ENCODE measurements around the gene SLC22A9. TPM values are rescaled to one million over a fixed set of nuclear protein-coding genes. Genes with fewer than 3 reads are reported as not detected.

Gene SLC22A9
- total RNA-seq, 1 experiment from 2014 or later, result not detected

DNA sequence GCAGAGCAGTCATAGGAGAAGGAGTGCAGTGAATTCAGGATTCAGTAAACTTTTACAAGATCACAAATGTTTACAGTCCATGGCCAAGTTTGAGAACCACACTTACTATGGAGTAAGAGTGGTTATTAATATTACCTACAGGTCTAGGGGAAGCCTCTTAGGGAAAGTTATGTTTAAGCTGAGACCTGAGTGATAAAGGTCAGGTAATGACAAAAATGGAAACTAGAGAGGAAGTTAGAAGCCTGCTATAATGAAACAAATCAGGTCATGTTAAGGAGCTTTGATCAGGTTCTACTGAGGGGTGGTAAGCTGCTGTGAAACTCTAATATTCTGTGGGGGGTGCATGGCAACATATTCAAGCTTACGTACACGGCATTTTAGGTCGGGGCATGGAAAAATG, 32.5 kb upstream of the SLC22A9 start:
- H3K4me3 ChIP-seq (ENCODE audit: low read length), result no peak overlapping the region
- ATAC-seq (no peak), DNase-seq (no peak)
- H3K9me3 ChIP-seq (ENCODE audit: low read length), result no peaks in the 10 kb centered on the region
- CTCF ChIA-PET, result no interaction called here
- no peaks in the 10 kb centered on the region for H3K79me2 ChIP-seq (ENCODE audit: low read length)
- intact Hi-C loops (cut with micrococcal nuclease), result no loop called here
- no peaks in the 10 kb centered on the region for H3K4me1 ChIP-seq (ENCODE audit: insufficient read depth, low read length)
- no peaks in the 10 kb centered on the region for H3K36me3 ChIP-seq (ENCODE audit: low read depth, low read length)
- TF ChIP-seq, protein P1, sequence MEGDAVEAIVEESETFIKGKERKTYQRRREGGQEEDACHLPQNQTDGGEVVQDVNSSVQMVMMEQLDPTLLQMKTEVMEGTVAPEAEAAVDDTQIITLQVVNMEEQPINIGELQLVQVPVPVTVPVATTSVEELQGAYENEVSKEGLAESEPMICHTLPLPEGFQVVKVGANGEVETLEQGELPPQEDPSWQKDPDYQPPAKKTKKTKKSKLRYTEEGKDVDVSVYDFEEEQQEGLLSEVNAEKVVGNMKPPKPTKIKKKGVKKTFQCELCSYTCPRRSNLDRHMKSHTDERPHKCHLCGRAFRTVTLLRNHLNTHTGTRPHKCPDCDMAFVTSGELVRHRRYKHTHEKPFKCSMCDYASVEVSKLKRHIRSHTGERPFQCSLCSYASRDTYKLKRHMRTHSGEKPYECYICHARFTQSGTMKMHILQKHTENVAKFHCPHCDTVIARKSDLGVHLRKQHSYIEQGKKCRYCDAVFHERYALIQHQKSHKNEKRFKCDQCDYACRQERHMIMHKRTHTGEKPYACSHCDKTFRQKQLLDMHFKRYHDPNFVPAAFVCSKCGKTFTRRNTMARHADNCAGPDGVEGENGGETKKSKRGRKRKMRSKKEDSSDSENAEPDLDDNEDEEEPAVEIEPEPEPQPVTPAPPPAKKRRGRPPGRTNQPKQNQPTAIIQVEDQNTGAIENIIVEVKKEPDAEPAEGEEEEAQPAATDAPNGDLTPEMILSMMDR (conservative IDR thresholded peaks at IDR 0.05; ENCODE audit: low read depth, low read length), result no peak
- TF ChIP-seq EZH2phosphoT487 (IDR thresholded peaks at IDR 0.05; ENCODE audit: borderline replicate concordance, low read length), result no peak
- TF ChIP-seq EZH2 (IDR thresholded peaks at IDR 0.05; ENCODE audit: low read length, unreplicated experiment), result no peak
- no peak overlapping the region for H3K9ac ChIP-seq (ENCODE audit: low read length)
- peaks cover 35% of the 10 kb centered on the region for H3K27me3 ChIP-seq (ENCODE audit: low read length)
- H2AFZ ChIP-seq (ENCODE audit: low read length), result no peak overlapping the region
- H4K20me1 ChIP-seq (ENCODE audit: low read length), result no peaks in the 10 kb centered on the region
- H3K9me2 ChIP-seq (replicated peaks; ENCODE audit: low read length), result no peaks in the 10 kb centered on the region
- no peak overlapping the region for H3K27ac ChIP-seq (ENCODE audit: low read length)
- no peak overlapping the region for H3K4me2 ChIP-seq (ENCODE audit: low read length)
- no TSS peak for BruUV-seq (replicated peaks)
- H3F3A ChIP-seq (ENCODE audit: low read length, unreplicated experiment), result no peaks in the 10 kb centered on the region
- POLR2A ChIA-PET (ENCODE audit: unreplicated experiment), result no interaction called here

DNA sequence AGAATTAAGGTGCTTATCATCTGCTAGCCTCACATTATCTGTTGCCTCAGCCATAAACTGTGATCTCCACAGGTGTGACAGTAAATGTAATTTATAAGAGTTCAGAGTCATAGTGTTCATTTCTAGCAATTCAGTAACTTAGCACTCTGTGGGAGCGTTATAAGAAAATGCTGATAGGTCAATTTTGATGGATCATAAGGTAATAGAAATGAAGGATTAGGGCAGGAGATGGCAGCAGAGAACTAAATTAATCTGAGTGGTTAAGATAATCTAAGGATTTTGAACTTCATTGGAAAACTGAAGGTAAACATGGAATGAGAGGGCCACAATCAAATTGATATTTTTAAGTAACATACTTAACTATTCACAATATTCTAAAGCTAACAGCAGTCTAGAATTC, 26.5 kb upstream of the SLC22A9 start:
- DNase-seq (peak; percentile 36), ATAC-seq (no peak)
- ChIA-PET POLR2A (ENCODE audit: unreplicated experiment) (no interaction called here), CTCF (no interaction called here)
- Histone ChIP-seq H3K4me1 (ENCODE audit: insufficient read depth, low read length) (no peaks in the 10 kb centered on the region), H3K9me2 (replicated peaks; ENCODE audit: low read length) (no peaks in the 10 kb centered on the region), H3F3A (ENCODE audit: low read length, unreplicated experiment) (no peaks in the 10 kb centered on the region), H3K9me3 (ENCODE audit: low read length) (no peaks in the 10 kb centered on the region), H3K79me2 (ENCODE audit: low read length) (no peaks in the 10 kb centered on the region), H3K36me3 (ENCODE audit: low read depth, low read length) (no peaks in the 10 kb centered on the region), H3K4me3 (ENCODE audit: low read length) (no peak overlapping the region), H3K4me2 (ENCODE audit: low read length) (no peak overlapping the region), H2AFZ (ENCODE audit: low read length) (no peak overlapping the region), H3K27ac (ENCODE audit: low read length) (no peak overlapping the region), H4K20me1 (ENCODE audit: low read length) (no peaks in the 10 kb centered on the region), H3K9ac (ENCODE audit: low read length) (no peak overlapping the region), H3K27me3 (ENCODE audit: low read length) (no peaks in the 10 kb centered on the region)
- TF ChIP-seq EZH2 (IDR thresholded peaks at IDR 0.05; ENCODE audit: low read length, unreplicated experiment) (no peak), EZH2phosphoT487 (IDR thresholded peaks at IDR 0.05; ENCODE audit: borderline replicate concordance, low read length) (no peak)
- TF ChIP-seq, protein P1 (conservative IDR thresholded peaks at IDR 0.05; ENCODE audit: low read depth, low read length), result 0 out of 2 replicates have a peak, but pooled peaks have one; percentile 31
- intact Hi-C loops (cut with micrococcal nuclease), result no loop called here
- BruUV-seq (replicated peaks), result no TSS peak

DNA sequence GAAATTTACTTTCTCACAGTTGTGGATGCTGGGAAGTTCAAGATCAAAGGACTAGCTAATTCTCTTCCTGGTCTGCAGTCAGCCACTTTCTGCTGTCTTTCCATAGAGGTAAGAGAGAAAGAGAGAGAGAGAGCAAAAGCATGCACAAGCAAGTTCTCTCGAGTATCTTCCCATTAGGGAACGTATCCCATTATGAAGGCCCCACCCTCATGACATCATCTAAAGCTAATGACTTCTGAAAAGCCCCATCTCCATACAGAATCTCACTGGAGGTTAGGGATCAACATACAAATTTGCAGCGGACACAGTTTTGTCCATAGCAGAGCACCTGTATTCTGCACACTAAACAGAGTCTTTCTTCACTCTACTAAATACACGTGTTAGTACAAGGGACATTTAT, 17.4 kb upstream of the SLC22A9 start:
- H3K4me3 ChIP-seq (ENCODE audit: low read length), result no peak overlapping the region
- no peaks in the 10 kb centered on the region for H3K79me2 ChIP-seq (ENCODE audit: low read length)
- H2AFZ ChIP-seq (ENCODE audit: low read length), result no peak overlapping the region
- peaks cover 33% of the 10 kb centered on the region for H3K27me3 ChIP-seq (ENCODE audit: low read length)
- no TSS peak for BruUV-seq (replicated peaks)
- H3F3A ChIP-seq (ENCODE audit: low read length, unreplicated experiment), result no peaks in the 10 kb centered on the region
- H4K20me1 ChIP-seq (ENCODE audit: low read length), result no peaks in the 10 kb centered on the region
- CTCF ChIA-PET, result no interaction called here
- TF ChIP-seq EZH2phosphoT487 (IDR thresholded peaks at IDR 0.05; ENCODE audit: borderline replicate concordance, low read length) (no peak), EZH2 (IDR thresholded peaks at IDR 0.05; ENCODE audit: low read length, unreplicated experiment) (no peak)
- TF ChIP-seq, protein P1 (conservative IDR thresholded peaks at IDR 0.05; ENCODE audit: low read depth, low read length), result no peak
- H3K9me3 ChIP-seq (ENCODE audit: low read length), result no peaks in the 10 kb centered on the region
- no peak overlapping the region for H3K9ac ChIP-seq (ENCODE audit: low read length)
- no peak overlapping the region for H3K27ac ChIP-seq (ENCODE audit: low read length)
- ATAC-seq (no peak), DNase-seq (no peak)
- H3K36me3 ChIP-seq (ENCODE audit: low read depth, low read length), result no peaks in the 10 kb centered on the region
- no peaks in the 10 kb centered on the region for H3K4me1 ChIP-seq (ENCODE audit: insufficient read depth, low read length)
- H3K4me2 ChIP-seq (ENCODE audit: low read length), result no peak overlapping the region
- no peaks in the 10 kb centered on the region for H3K9me2 ChIP-seq (replicated peaks; ENCODE audit: low read length)
- intact Hi-C loops (cut with micrococcal nuclease), result no loop called here
- POLR2A ChIA-PET (ENCODE audit: unreplicated experiment), result no interaction called here
